AML-193 (cell line): ENCODE data around the gene POU2AF3.

Source experiments
- DNase-seq, 2 experiments: peaks; one replicate each; lab custom pipeline; 2025; lab: John Stamatoyannopoulos, UW

Gene POU2AF3

GRCh38 chr11:111353776-111354600, 55.6 kb downstream of the POU2AF3 start:
- no peak for DNase-seq

GRCh38 chr11:111354601-111354891, 56.2 kb downstream of the POU2AF3 start:
- DNase-seq = no peak

GRCh38 chr11:111355101-111355500, 56.8 kb downstream of the POU2AF3 start:
- DNase-seq = no peak

- DNase-seq = no peak
Observed at GRCh38 chr11:111355956-111356659, 57.8 kb downstream of the POU2AF3 start.

- DNase-seq = no peak
Observed at GRCh38 chr11:111356660-111357048, 58.3 kb downstream of the POU2AF3 start.

GRCh38 chr11:111357150-111358037, 59.0 kb downstream of the POU2AF3 start:
- no peak for DNase-seq
